Stimulated activated naive CD8-positive, alpha-beta T cell treated with anti-CD3 and anti-CD28 coated beads, Interleukin-15, amount 100 ng/mL, for 72 hours (primary cell): ENCODE results near the gene STAT2.
A peak's percentile ranks its signal among the peaks of the same experiment; 100 is the strongest.

Experiments
- ATAC-seq: fragments of 150-1000 bp; cut with Tn5 transposase; 2 replicates; pipeline ENCODE4 v1.10.0; 2021; ENCODE audit warnings: mild to moderate bottlenecking, moderate library complexity
- DNase-seq, 2 donors: peaks; one replicate each; pipeline ENCODE4 v3.0.0; 2021 to 2022
- H3K27ac Mint-ChIP-seq, 2 donors: one replicate each; pipeline ENCODE4 v1.8.0; 2022; ENCODE audit warnings: mild to moderate bottlenecking in 2 of 2, mixed read lengths in 2 of 2, moderate library complexity in 2 of 2
- H3K27me3 Mint-ChIP-seq: one replicate; pipeline ENCODE4 v1.8.0; 2022; ENCODE audit warnings: mixed read lengths
- H3K4me1 Mint-ChIP-seq: one replicate; pipeline ENCODE4 v1.8.0; 2022; ENCODE audit warnings: mild to moderate bottlenecking, mixed read lengths
- H3K4me3 Mint-ChIP-seq, 2 donors: one replicate each; pipeline ENCODE4 v1.8.0; 2022; ENCODE audit warnings: mild to moderate bottlenecking in 2 of 2, mixed read lengths in 2 of 2, moderate library complexity in 1 of 2
- H3K9me3 Mint-ChIP-seq, 2 donors: one replicate each; pipeline ENCODE4 v1.8.0; 2022; ENCODE audit warnings: mixed read lengths in 2 of 2

Gene STAT2

GRCh38 chr12:56321027-56321426, 38.9 kb downstream of the STAT2 start:
- peaks cover 7% of the 10 kb centered on the region for H3K4me1 Mint-ChIP-seq
- no peaks in the 10 kb centered on the region for H3K9me3 Mint-ChIP-seq
- peak overlapping the region in 1 of 2 donors; percentile 57 for H3K27ac Mint-ChIP-seq
- ATAC-seq = peak; percentile 5
- DNase-seq = peak in 1 of 2 donors; percentile 15
- no peak overlapping the region for H3K4me3 Mint-ChIP-seq
- H3K27me3 Mint-ChIP-seq = no peaks in the 10 kb centered on the region

GRCh38 chr12:56317675-56318074, 42.2 kb downstream of the STAT2 start:
- Mint-ChIP-seq H3K4me1 (peaks cover 25% of the 10 kb centered on the region), H3K4me3 (no peak overlapping the region), H3K9me3 (no peaks in the 10 kb centered on the region), H3K27me3 (no peaks in the 10 kb centered on the region), H3K27ac (no peak overlapping the region)
- DNase-seq (no peak), ATAC-seq (no peak)

- Mint-ChIP-seq H3K27me3 (no peaks in the 10 kb centered on the region), H3K4me3 (peak within 1 kb of the TSS; percentile 95 to 100), H3K27ac (peak within 1 kb of the TSS; percentile 97 to 100), H3K9me3 (no peaks in the 10 kb centered on the region), H3K4me1 (peaks cover 25% of the 10 kb centered on the region)
- DNase-seq = peak; percentile 93 to 94
- ATAC-seq = peak; percentile 94
Observed at GRCh38 chr12:56315622-56316473, 44.1 kb downstream of the STAT2 start, which contains the start of gene CNPY2. CNPY2 (minus strand) TSS chr12:56315988; CDS start chr12:56315217, 771 bp downstream.

- Mint-ChIP-seq H3K9me3 (no peaks in the 10 kb centered on the region), H3K27me3 (no peaks in the 10 kb centered on the region), H3K4me3 (peak overlapping the region; percentile 95 to 100), H3K27ac (peak overlapping the region; percentile 97 to 100), H3K4me1 (peaks cover 25% of the 10 kb centered on the region)
- peak; percentile 1 for ATAC-seq
- peak in 1 of 2 donors; percentile 22 for DNase-seq
Observed at GRCh38 chr12:56315249-56315621, 44.7 kb downstream of the STAT2 start.

GRCh38 chr12:56311003-56311402, 48.9 kb downstream of the STAT2 start:
- H3K27me3 Mint-ChIP-seq = no peaks in the 10 kb centered on the region
- H3K9me3 Mint-ChIP-seq = no peaks in the 10 kb centered on the region
- peaks cover 18% of the 10 kb centered on the region for H3K4me1 Mint-ChIP-seq
- no peak overlapping the region for H3K4me3 Mint-ChIP-seq
- no peak for DNase-seq
- peak overlapping the region in 1 of 2 donors; percentile 89 for H3K27ac Mint-ChIP-seq
- ATAC-seq = no peak

GRCh38 chr12:56308714-56309113, 51.2 kb downstream of the STAT2 start:
- H3K4me3 Mint-ChIP-seq = no peak overlapping the region
- no peaks in the 10 kb centered on the region for H3K4me1 Mint-ChIP-seq
- H3K27ac Mint-ChIP-seq = no peak overlapping the region
- H3K27me3 Mint-ChIP-seq = no peaks in the 10 kb centered on the region
- H3K9me3 Mint-ChIP-seq = no peaks in the 10 kb centered on the region
- DNase-seq = no peak
- ATAC-seq = no peak

- Mint-ChIP-seq H3K4me1 (peaks cover under 1% of the 10 kb centered on the region), H3K27ac (peak overlapping the region in 1 of 2 donors; percentile 19), H3K9me3 (no peaks in the 10 kb centered on the region), H3K4me3 (no peak overlapping the region), H3K27me3 (no peaks in the 10 kb centered on the region)
- DNase-seq = no peak
- ATAC-seq = no peak
Observed at GRCh38 chr12:56307221-56307965, 52.5 kb downstream of the STAT2 start.

GRCh38 chr12:56304872-56305590, 54.9 kb downstream of the STAT2 start:
- Mint-ChIP-seq H3K4me3 (no peak overlapping the region), H3K27me3 (no peaks in the 10 kb centered on the region), H3K4me1 (peaks cover 22% of the 10 kb centered on the region), H3K27ac (peak overlapping the region in 1 of 2 donors; percentile 1), H3K9me3 (no peaks in the 10 kb centered on the region)
- DNase-seq = no peak
- ATAC-seq = no peak

- ATAC-seq (no peak), DNase-seq (no peak)
- Mint-ChIP-seq H3K4me3 (no peak overlapping the region), H3K27ac (no peak overlapping the region), H3K9me3 (no peaks in the 10 kb centered on the region), H3K4me1 (peaks cover 22% of the 10 kb centered on the region), H3K27me3 (no peaks in the 10 kb centered on the region)
Observed at GRCh38 chr12:56304276-56304675, 55.6 kb downstream of the STAT2 start.

GRCh38 chr12:56300644-56301464, 59.1 kb downstream of the STAT2 start:
- Mint-ChIP-seq H3K4me3 (peak overlapping the region; percentile 96 to 98), H3K9me3 (no peaks in the 10 kb centered on the region), H3K4me1 (peaks cover 55% of the 10 kb centered on the region), H3K27me3 (no peaks in the 10 kb centered on the region), H3K27ac (peak overlapping the region; percentile 95 to 97)
- ATAC-seq (no peak), DNase-seq (no peak)

- Mint-ChIP-seq H3K4me3 (peak within 1 kb of the TSS; percentile 96 to 98), H3K4me1 (peaks cover 55% of the 10 kb centered on the region), H3K9me3 (no peaks in the 10 kb centered on the region), H3K27me3 (no peaks in the 10 kb centered on the region), H3K27ac (peak within 1 kb of the TSS; percentile 95 to 97)
- ATAC-seq = peak; percentile 98
- peak; percentile 98 to 99 for DNase-seq
Observed at GRCh38 chr12:56299853-56300643, 59.9 kb downstream of the STAT2 start, which contains the start of gene CS. CS (minus strand) TSS chr12:56300330; CDS start chr12:56300201, 129 bp downstream.

GRCh38 chr12:56299308-56299852, 60.5 kb downstream of the STAT2 start:
- H3K27me3 Mint-ChIP-seq = no peaks in the 10 kb centered on the region
- H3K27ac Mint-ChIP-seq = peak overlapping the region; percentile 95 to 97
- H3K4me3 Mint-ChIP-seq = peak overlapping the region; percentile 96 to 98
- H3K4me1 Mint-ChIP-seq = peaks cover 55% of the 10 kb centered on the region
- no peak for DNase-seq
- ATAC-seq = peak; percentile 3
- H3K9me3 Mint-ChIP-seq = no peaks in the 10 kb centered on the region

GRCh38 chr12:56298828-56299227, 61.1 kb downstream of the STAT2 start:
- DNase-seq (no peak), ATAC-seq (no peak)
- H3K4me1 Mint-ChIP-seq = peaks cover 60% of the 10 kb centered on the region
- no peaks in the 10 kb centered on the region for H3K27me3 Mint-ChIP-seq
- H3K27ac Mint-ChIP-seq = peak overlapping the region in 1 of 2 donors; percentile 97
- H3K4me3 Mint-ChIP-seq = peak overlapping the region; percentile 96 to 98
- no peaks in the 10 kb centered on the region for H3K9me3 Mint-ChIP-seq

- Mint-ChIP-seq H3K9me3 (no peaks in the 10 kb centered on the region), H3K27me3 (no peaks in the 10 kb centered on the region), H3K4me3 (peak overlapping the region; percentile 49 to 57), H3K4me1 (peaks cover 68% of the 10 kb centered on the region), H3K27ac (peak overlapping the region in 1 of 2 donors; percentile 59)
- DNase-seq (no peak), ATAC-seq (no peak)
Observed at GRCh38 chr12:56297400-56297799, 62.5 kb downstream of the STAT2 start.
